GM10266 (cell line): ENCODE data around the gene CCDC142.
"Not testable (repeated sequence)": the region's sequence is repeated elsewhere in the genome, so short reads cannot be mapped to it uniquely, and the experiment has no call there.

Experiments used
- DNase-seq: peaks from one replicate; pipeline ENCODE4 v3.0.0; 2012; ENCODE audit errors: extremely low spot score
- CTCF ChIP-seq: IDR thresholded peaks from 2 replicates; pipeline ENCODE4 v1.5.1; 2012; ENCODE audit warnings: mild to moderate bottlenecking, low read depth; ENCODE audit not compliant: control insufficient read depth, insufficient read depth; ENCODE audit errors: missing control alignments

Gene CCDC142

GRCh38 chr2:74462786-74463105 is 20.1 kb downstream of the CCDC142 start:
- no peak for TF ChIP-seq CTCF
- DNase-seq, result no peak

GRCh38 chr2:74462054-74462785 is 20.6 kb downstream of the CCDC142 start:
- TF ChIP-seq CTCF, result no peak

GRCh38 chr2:74461187-74462053 is 21.4 kb downstream of the CCDC142 start:
- TF ChIP-seq CTCF, result peak; percentile 39
- no peak for DNase-seq

More at GRCh38 chr2:74462054-74462785, 20.6 kb downstream of the CCDC142 start:
- no peak for DNase-seq

GRCh38 chr2:74460187-74460586 is 22.6 kb downstream of the CCDC142 start:
- not testable (repeated sequence) for DNase-seq

GRCh38 chr2:74459503-74460118 is 23.2 kb downstream of the CCDC142 start:
- not testable (repeated sequence) for DNase-seq

- no peak for DNase-seq
- TF ChIP-seq CTCF, result no peak
These were observed 23.8 kb downstream of the CCDC142 start for GRCh38 chr2:74458938-74459363.

GRCh38 chr2:74458132-74458937 is 24.5 kb downstream of the CCDC142 start, which contains the start of gene WBP1:
WBP1 (plus strand) TSS chr2:74458438; CDS start chr2:74458603, 165 bp downstream.
- DNase-seq, result peak; percentile 98
- no peak for TF ChIP-seq CTCF
